Measurements from ENCODE around the gene MTMR4.

GRCh38 chr17:58532555-58532951, 18.1 kb upstream of the MTMR4 start:
- TF ChIP-seq YY1 (IDR thresholded peaks at IDR 0.05) (no peak), REST (IDR thresholded peaks at IDR 0.05) (no peak), FOXA2 (IDR thresholded peaks at IDR 0.05) (no peak)
- TF ChIP-seq, protein P1, sequence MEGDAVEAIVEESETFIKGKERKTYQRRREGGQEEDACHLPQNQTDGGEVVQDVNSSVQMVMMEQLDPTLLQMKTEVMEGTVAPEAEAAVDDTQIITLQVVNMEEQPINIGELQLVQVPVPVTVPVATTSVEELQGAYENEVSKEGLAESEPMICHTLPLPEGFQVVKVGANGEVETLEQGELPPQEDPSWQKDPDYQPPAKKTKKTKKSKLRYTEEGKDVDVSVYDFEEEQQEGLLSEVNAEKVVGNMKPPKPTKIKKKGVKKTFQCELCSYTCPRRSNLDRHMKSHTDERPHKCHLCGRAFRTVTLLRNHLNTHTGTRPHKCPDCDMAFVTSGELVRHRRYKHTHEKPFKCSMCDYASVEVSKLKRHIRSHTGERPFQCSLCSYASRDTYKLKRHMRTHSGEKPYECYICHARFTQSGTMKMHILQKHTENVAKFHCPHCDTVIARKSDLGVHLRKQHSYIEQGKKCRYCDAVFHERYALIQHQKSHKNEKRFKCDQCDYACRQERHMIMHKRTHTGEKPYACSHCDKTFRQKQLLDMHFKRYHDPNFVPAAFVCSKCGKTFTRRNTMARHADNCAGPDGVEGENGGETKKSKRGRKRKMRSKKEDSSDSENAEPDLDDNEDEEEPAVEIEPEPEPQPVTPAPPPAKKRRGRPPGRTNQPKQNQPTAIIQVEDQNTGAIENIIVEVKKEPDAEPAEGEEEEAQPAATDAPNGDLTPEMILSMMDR (IDR thresholded peaks at IDR 0.05; ENCODE audit: low read depth, low read length, missing input control): no peak
